ENCODE data around the gene PCDH15. TPM values are rescaled to one million over a fixed set of nuclear protein-coding genes. Genes with fewer than 3 reads are reported as not detected.

PCDH15 gene
- total RNA-seq, 1 experiment from 2014 or later: not detected

GRCh38 chr10:54797636-54798321 is 3.3 kb downstream of the PCDH15 start:
- ChIA-PET CTCF (no interaction called here), POLR2A (ENCODE audit: low non-redundant PET) (no interaction called here)
- no peak for DNase-seq (ENCODE audit: low spot score)
- Histone ChIP-seq H3K36me3 (ENCODE audit: insufficient read depth, low read length, poor library complexity, severe bottlenecking) (no peaks in the 10 kb centered on the region), H3K27ac (ENCODE audit: low read depth, low read length, poor library complexity, severe bottlenecking) (no peak overlapping the region), H3K4me1 (ENCODE audit: insufficient read depth, low read length, poor library complexity, severe bottlenecking) (no peaks in the 10 kb centered on the region), H3K4me3 (ENCODE audit: low read depth, low read length, poor library complexity, severe bottlenecking) (no peak overlapping the region), H3K27me3 (replicated peaks; ENCODE audit: insufficient read depth, low read depth, low read length, poor library complexity) (no peaks in the 10 kb centered on the region), H3K9me3 (ENCODE audit: low read depth, low read length, poor library complexity, severe bottlenecking) (peaks cover 5% of the 10 kb centered on the region)
- BruUV-seq (replicated peaks): no TSS peak
- no peak for TF ChIP-seq CTCF (conservative IDR thresholded peaks at IDR 0.05; ENCODE audit: low read depth, low read length)
- no peak for TF ChIP-seq EZH2 (IDR thresholded peaks at IDR 0.05; ENCODE audit: borderline replicate concordance, low read depth, low read length, poor library complexity, severe bottlenecking)
- intact Hi-C loops (cut with micrococcal nuclease; ENCODE audit: unreplicated experiment): no loop called here

GRCh38 chr10:54796881-54797280 is 4.2 kb downstream of the PCDH15 start:
- Histone ChIP-seq H3K36me3 (ENCODE audit: insufficient read depth, low read length, poor library complexity, severe bottlenecking) (no peaks in the 10 kb centered on the region), H3K4me3 (ENCODE audit: low read depth, low read length, poor library complexity, severe bottlenecking) (no peak overlapping the region), H3K27me3 (replicated peaks; ENCODE audit: insufficient read depth, low read depth, low read length, poor library complexity) (no peaks in the 10 kb centered on the region), H3K27ac (ENCODE audit: low read depth, low read length, poor library complexity, severe bottlenecking) (no peak overlapping the region), H3K9me3 (ENCODE audit: low read depth, low read length, poor library complexity, severe bottlenecking) (peaks cover 5% of the 10 kb centered on the region), H3K4me1 (ENCODE audit: insufficient read depth, low read length, poor library complexity, severe bottlenecking) (no peaks in the 10 kb centered on the region)
- no peak for DNase-seq (ENCODE audit: low spot score)
- no TSS peak for BruUV-seq (replicated peaks)
- CTCF ChIA-PET: no interaction called here
- no peak for TF ChIP-seq EZH2 (IDR thresholded peaks at IDR 0.05; ENCODE audit: borderline replicate concordance, low read depth, low read length, poor library complexity, severe bottlenecking)
- TF ChIP-seq CTCF (conservative IDR thresholded peaks at IDR 0.05; ENCODE audit: low read depth, low read length): no peak
- POLR2A ChIA-PET (ENCODE audit: low non-redundant PET): no interaction called here
- intact Hi-C loops (cut with micrococcal nuclease; ENCODE audit: unreplicated experiment): no loop called here

GRCh38 chr10:54776622-54777021 is 24.4 kb downstream of the PCDH15 start:
- peaks cover under 1% of the 10 kb centered on the region for H3K9me3 ChIP-seq (ENCODE audit: low read depth, low read length, poor library complexity, severe bottlenecking)
- H3K4me3 ChIP-seq (ENCODE audit: low read depth, low read length, poor library complexity, severe bottlenecking): no peak overlapping the region
- no peak overlapping the region for H3K27ac ChIP-seq (ENCODE audit: low read depth, low read length, poor library complexity, severe bottlenecking)
- no TSS peak for BruUV-seq (replicated peaks)
- no peak for TF ChIP-seq EZH2 (IDR thresholded peaks at IDR 0.05; ENCODE audit: borderline replicate concordance, low read depth, low read length, poor library complexity, severe bottlenecking)
- TF ChIP-seq CTCF (conservative IDR thresholded peaks at IDR 0.05; ENCODE audit: low read depth, low read length): no peak
- POLR2A ChIA-PET (ENCODE audit: low non-redundant PET): no interaction called here
- intact Hi-C loops (cut with micrococcal nuclease; ENCODE audit: unreplicated experiment): no loop called here
- CTCF ChIA-PET: no interaction called here
- no peaks in the 10 kb centered on the region for H3K4me1 ChIP-seq (ENCODE audit: insufficient read depth, low read length, poor library complexity, severe bottlenecking)
- no peaks in the 10 kb centered on the region for H3K27me3 ChIP-seq (replicated peaks; ENCODE audit: insufficient read depth, low read depth, low read length, poor library complexity)
- no peaks in the 10 kb centered on the region for H3K36me3 ChIP-seq (ENCODE audit: insufficient read depth, low read length, poor library complexity, severe bottlenecking)
- DNase-seq (ENCODE audit: low spot score): no peak

All from A673 (cell line).